ENCODE results near the gene RPL18. TPM values are rescaled to one million over a fixed set of nuclear protein-coding genes. Genes with fewer than 3 reads are reported as not detected.
A peak's percentile ranks its signal among the peaks of the same experiment; 100 is the strongest.
"Not testable (repeated sequence)": the region's sequence is repeated elsewhere in the genome, so short reads cannot be mapped to it uniquely, and the experiment has no call there.

The RPL18 gene
- total and polyA plus RNA-seq, 2 donors: 2,287 to 2,606 TPM

- no peaks in the 10 kb centered on the region for H3K36me3 ChIP-seq (ENCODE audit: control insufficient read depth in 2 of 2, insufficient read depth in 2 of 2, low read length in 1 of 2)
- H3K4me1 ChIP-seq (ENCODE audit: control insufficient read depth in 2 of 2, insufficient read depth in 2 of 2, low read length in 2 of 2): peaks cover 9 to 11% of the 10 kb centered on the region in 2 donors
- 95% methylated on average over 50 of the region's 50 CpGs for WGBS
- DNase-seq (ENCODE audit: low read depth in 6 of 9, low spot score in 9 of 9): no peak
- no peak overlapping the region for H3K4me3 ChIP-seq (ENCODE audit: low read length in 2 of 2)
- H3K27ac ChIP-seq (ENCODE audit: low read depth in 1 of 2, low read length in 1 of 2): no peak overlapping the region
- H3K27me3 ChIP-seq (ENCODE audit: control insufficient read depth in 2 of 2, insufficient read depth in 1 of 2, low read length in 1 of 2): peaks cover 0 to 6% of the 10 kb centered on the region in 2 donors
- H3K9me3 ChIP-seq (ENCODE audit: control insufficient read depth in 2 of 2, insufficient read depth in 1 of 2, low read length in 1 of 2): peaks cover 0 to 6% of the 10 kb centered on the region in 2 donors
Measured at GRCh38 chr19:48661711-48662090, 42.7 kb upstream of the RPL18 start.

GRCh38 chr19:48660852-48661710 lies 42.1 kb upstream of the RPL18 start:
- H3K4me3 ChIP-seq (ENCODE audit: low read length in 2 of 2): peak overlapping the region in 1 of 2 donors; percentile 34
- 60% methylated on average over 35 of the region's 35 CpGs for WGBS
- H3K27me3 ChIP-seq (ENCODE audit: control insufficient read depth in 2 of 2, insufficient read depth in 1 of 2, low read length in 1 of 2): peaks cover 0 to 6% of the 10 kb centered on the region in 2 donors
- H3K9me3 ChIP-seq (ENCODE audit: control insufficient read depth in 2 of 2, insufficient read depth in 1 of 2, low read length in 1 of 2): peaks cover 0 to 6% of the 10 kb centered on the region in 2 donors
- peak in 8 of 9 donors; percentile 76 to 92 (median 81) for DNase-seq (ENCODE audit: low read depth in 6 of 9, low spot score in 9 of 9)
- H3K27ac ChIP-seq (ENCODE audit: low read depth in 1 of 2, low read length in 1 of 2): peak overlapping the region; percentile 42 to 71
- peaks cover 9 to 11% of the 10 kb centered on the region in 2 donors for H3K4me1 ChIP-seq (ENCODE audit: control insufficient read depth in 2 of 2, insufficient read depth in 2 of 2, low read length in 2 of 2)
- no peaks in the 10 kb centered on the region for H3K36me3 ChIP-seq (ENCODE audit: control insufficient read depth in 2 of 2, insufficient read depth in 2 of 2, low read length in 1 of 2)

- Histone ChIP-seq H3K27me3 (ENCODE audit: control insufficient read depth in 2 of 2, insufficient read depth in 1 of 2, low read length in 1 of 2) (peaks cover 0 to 6% of the 10 kb centered on the region in 2 donors), H3K36me3 (ENCODE audit: control insufficient read depth in 2 of 2, insufficient read depth in 2 of 2, low read length in 1 of 2) (no peaks in the 10 kb centered on the region), H3K27ac (ENCODE audit: low read depth in 1 of 2, low read length in 1 of 2) (no peak overlapping the region), H3K4me3 (ENCODE audit: low read length in 2 of 2) (no peak overlapping the region), H3K9me3 (ENCODE audit: control insufficient read depth in 2 of 2, insufficient read depth in 1 of 2, low read length in 1 of 2) (peaks cover 0 to 6% of the 10 kb centered on the region in 2 donors), H3K4me1 (ENCODE audit: control insufficient read depth in 2 of 2, insufficient read depth in 2 of 2, low read length in 2 of 2) (peaks cover 11 to 13% of the 10 kb centered on the region in 2 donors)
- DNase-seq (ENCODE audit: low read depth in 6 of 9, low spot score in 9 of 9): no peak
- 84% methylated on average over 5 of the region's 5 CpGs for WGBS
Measured at GRCh38 chr19:48659768-48660167, 40.8 kb upstream of the RPL18 start.

GRCh38 chr19:48658483-48658882 lies 39.5 kb upstream of the RPL18 start:
- 98% methylated on average over 6 of the region's 6 CpGs for WGBS
- H3K4me3 ChIP-seq (ENCODE audit: low read length in 2 of 2): no peak overlapping the region
- no peak for DNase-seq (ENCODE audit: low read depth in 6 of 9, low spot score in 9 of 9)
- H3K27me3 ChIP-seq (ENCODE audit: control insufficient read depth in 2 of 2, insufficient read depth in 1 of 2, low read length in 1 of 2): peaks cover 0 to 6% of the 10 kb centered on the region in 2 donors
- peaks cover 0 to 6% of the 10 kb centered on the region in 2 donors for H3K9me3 ChIP-seq (ENCODE audit: control insufficient read depth in 2 of 2, insufficient read depth in 1 of 2, low read length in 1 of 2)
- H3K36me3 ChIP-seq (ENCODE audit: control insufficient read depth in 2 of 2, insufficient read depth in 2 of 2, low read length in 1 of 2): no peaks in the 10 kb centered on the region
- H3K4me1 ChIP-seq (ENCODE audit: control insufficient read depth in 2 of 2, insufficient read depth in 2 of 2, low read length in 2 of 2): peaks cover 17 to 21% of the 10 kb centered on the region in 2 donors
- no peak overlapping the region for H3K27ac ChIP-seq (ENCODE audit: low read depth in 1 of 2, low read length in 1 of 2)

GRCh38 chr19:48657828-48658227 lies 38.9 kb upstream of the RPL18 start:
- H3K4me3 ChIP-seq (ENCODE audit: low read length in 2 of 2); H3K36me3 ChIP-seq (ENCODE audit: control insufficient read depth in 2 of 2, insufficient read depth in 2 of 2, low read length in 1 of 2); H3K27ac ChIP-seq (ENCODE audit: low read depth in 1 of 2, low read length in 1 of 2); H3K27me3 ChIP-seq (ENCODE audit: control insufficient read depth in 2 of 2, insufficient read depth in 1 of 2, low read length in 1 of 2); H3K9me3 ChIP-seq (ENCODE audit: control insufficient read depth in 2 of 2, insufficient read depth in 1 of 2, low read length in 1 of 2); DNase-seq (ENCODE audit: low read depth in 6 of 9, low spot score in 9 of 9): not testable (repeated sequence)
- peaks cover 22 to 24% of the 10 kb centered on the region in 2 donors for H3K4me1 ChIP-seq (ENCODE audit: control insufficient read depth in 2 of 2, insufficient read depth in 2 of 2, low read length in 2 of 2)
- 96% methylated on average over 5 of the region's 5 CpGs for WGBS

- Histone ChIP-seq H3K9me3 (ENCODE audit: control insufficient read depth in 2 of 2, insufficient read depth in 1 of 2, low read length in 1 of 2) (peaks cover 0 to 6% of the 10 kb centered on the region in 2 donors), H3K36me3 (ENCODE audit: control insufficient read depth in 2 of 2, insufficient read depth in 2 of 2, low read length in 1 of 2) (no peaks in the 10 kb centered on the region), H3K4me1 (ENCODE audit: control insufficient read depth in 2 of 2, insufficient read depth in 2 of 2, low read length in 2 of 2) (peaks cover 22 to 24% of the 10 kb centered on the region in 2 donors), H3K4me3 (ENCODE audit: low read length in 2 of 2) (no peak overlapping the region), H3K27me3 (ENCODE audit: control insufficient read depth in 2 of 2, insufficient read depth in 1 of 2, low read length in 1 of 2) (peaks cover 0 to 6% of the 10 kb centered on the region in 2 donors), H3K27ac (ENCODE audit: low read depth in 1 of 2, low read length in 1 of 2) (no peak overlapping the region)
- WGBS: 84% methylated on average over 16 of the region's 16 CpGs
- no peak for DNase-seq (ENCODE audit: low read depth in 6 of 9, low spot score in 9 of 9)
Measured at GRCh38 chr19:48656840-48657474, 38.0 kb upstream of the RPL18 start.

- peak in 1 of 9 donors; percentile 50 for DNase-seq (ENCODE audit: low read depth in 6 of 9, low spot score in 9 of 9)
- Histone ChIP-seq H3K4me3 (ENCODE audit: low read length in 2 of 2) (no peak overlapping the region), H3K36me3 (ENCODE audit: control insufficient read depth in 2 of 2, insufficient read depth in 2 of 2, low read length in 1 of 2) (no peaks in the 10 kb centered on the region), H3K27me3 (ENCODE audit: control insufficient read depth in 2 of 2, insufficient read depth in 1 of 2, low read length in 1 of 2) (peaks cover 0 to 6% of the 10 kb centered on the region in 2 donors), H3K27ac (ENCODE audit: low read depth in 1 of 2, low read length in 1 of 2) (peak overlapping the region; percentile 21 to 68), H3K9me3 (ENCODE audit: control insufficient read depth in 2 of 2, insufficient read depth in 1 of 2, low read length in 1 of 2) (no peaks in the 10 kb centered on the region), H3K4me1 (ENCODE audit: control insufficient read depth in 2 of 2, insufficient read depth in 2 of 2, low read length in 2 of 2) (peaks cover 16% of the 10 kb centered on the region in 2 donors)
- WGBS: 19% methylated on average over 11 of the region's 11 CpGs
Measured at GRCh38 chr19:48654299-48655059, 35.5 kb upstream of the RPL18 start.

- no peak for DNase-seq (ENCODE audit: low read depth in 6 of 9, low spot score in 9 of 9)
- Histone ChIP-seq H3K27ac (ENCODE audit: low read depth in 1 of 2, low read length in 1 of 2) (no peak overlapping the region), H3K36me3 (ENCODE audit: control insufficient read depth in 2 of 2, insufficient read depth in 2 of 2, low read length in 1 of 2) (no peaks in the 10 kb centered on the region), H3K4me1 (ENCODE audit: control insufficient read depth in 2 of 2, insufficient read depth in 2 of 2, low read length in 2 of 2) (peaks cover 30 to 43% of the 10 kb centered on the region in 2 donors), H3K27me3 (ENCODE audit: control insufficient read depth in 2 of 2, insufficient read depth in 1 of 2, low read length in 1 of 2) (no peaks in the 10 kb centered on the region), H3K9me3 (ENCODE audit: control insufficient read depth in 2 of 2, insufficient read depth in 1 of 2, low read length in 1 of 2) (no peaks in the 10 kb centered on the region), H3K4me3 (ENCODE audit: low read length in 2 of 2) (no peak overlapping the region)
- 88% methylated on average over 5 of the region's 5 CpGs for WGBS
Measured at GRCh38 chr19:48651683-48652048, 32.7 kb upstream of the RPL18 start.
